ENCODE results near the gene GPR152.
"Not testable (repeated sequence)": the region's sequence is repeated elsewhere in the genome, so short reads cannot be mapped to it uniquely, and the experiment has no call there.

GPR152 gene

GRCh38 chr11:67439321-67440228 lies 13.0 kb downstream of the GPR152 start:
- no peak for DNase-seq

DNA sequence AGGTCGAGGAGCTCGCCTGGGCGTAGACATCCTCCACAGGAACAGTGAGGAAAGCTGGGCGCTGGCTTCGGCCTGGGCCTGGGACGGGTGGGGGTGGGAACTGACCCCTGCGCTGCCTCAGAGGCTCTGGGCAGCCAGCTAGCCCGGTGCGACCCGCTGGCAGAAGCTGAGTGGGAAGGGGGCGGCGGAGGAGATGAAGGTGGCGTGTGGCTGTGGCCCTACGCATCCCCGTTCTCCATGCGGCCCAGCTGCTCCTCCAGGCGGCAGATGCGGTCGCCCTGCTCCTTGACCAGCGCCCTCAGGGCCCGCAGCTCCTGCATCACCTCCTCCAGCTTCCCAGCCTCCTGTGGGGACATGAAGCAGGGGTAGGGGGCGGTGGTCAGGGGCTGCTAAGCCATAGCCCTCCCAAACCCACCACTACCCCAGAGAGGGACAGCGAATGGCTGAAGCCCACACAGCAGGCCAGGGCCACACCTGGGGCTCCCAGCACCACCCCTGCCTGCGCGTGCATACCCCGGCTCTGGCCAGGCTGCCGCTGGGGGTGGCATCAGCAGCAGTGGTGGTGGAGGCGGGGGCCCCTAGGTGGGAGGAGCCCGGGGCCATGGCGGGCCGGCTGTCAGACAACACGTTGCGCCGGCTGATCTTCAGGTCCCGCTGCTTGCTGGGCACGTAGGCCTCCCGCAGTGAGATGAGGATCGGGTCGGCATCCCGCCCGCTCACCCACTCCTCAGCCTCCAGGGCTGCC lies 14.2 kb downstream of the GPR152 start:
- DNase-seq, result no peak

DNA sequence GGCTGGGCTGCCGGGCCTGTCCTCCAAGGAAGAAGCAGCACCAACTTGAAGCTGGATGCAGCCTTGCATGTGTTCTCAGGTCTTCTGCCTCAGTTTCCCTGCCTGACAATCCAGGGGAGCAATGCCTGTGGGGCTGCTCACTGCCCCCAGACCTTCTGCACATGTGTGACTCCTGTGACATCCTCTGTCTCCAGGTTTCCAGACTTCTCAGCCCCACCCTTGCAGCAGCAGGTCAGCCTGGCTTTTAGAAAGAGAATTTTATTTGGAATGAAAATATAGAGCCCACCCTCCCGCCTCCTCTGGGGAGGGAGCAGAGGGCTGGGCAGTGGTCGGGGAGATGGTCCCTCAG lies 14.7 kb downstream of the GPR152 start:
- DNase-seq, result no peak

- DNase-seq, result no peak
Observed at GRCh38 chr11:67437082-67437808, 15.3 kb downstream of the GPR152 start, which contains the start of gene PTPRCAP. PTPRCAP (minus strand) TSS chr11:67437682; CDS start chr11:67437619, 63 bp downstream.

DNA sequence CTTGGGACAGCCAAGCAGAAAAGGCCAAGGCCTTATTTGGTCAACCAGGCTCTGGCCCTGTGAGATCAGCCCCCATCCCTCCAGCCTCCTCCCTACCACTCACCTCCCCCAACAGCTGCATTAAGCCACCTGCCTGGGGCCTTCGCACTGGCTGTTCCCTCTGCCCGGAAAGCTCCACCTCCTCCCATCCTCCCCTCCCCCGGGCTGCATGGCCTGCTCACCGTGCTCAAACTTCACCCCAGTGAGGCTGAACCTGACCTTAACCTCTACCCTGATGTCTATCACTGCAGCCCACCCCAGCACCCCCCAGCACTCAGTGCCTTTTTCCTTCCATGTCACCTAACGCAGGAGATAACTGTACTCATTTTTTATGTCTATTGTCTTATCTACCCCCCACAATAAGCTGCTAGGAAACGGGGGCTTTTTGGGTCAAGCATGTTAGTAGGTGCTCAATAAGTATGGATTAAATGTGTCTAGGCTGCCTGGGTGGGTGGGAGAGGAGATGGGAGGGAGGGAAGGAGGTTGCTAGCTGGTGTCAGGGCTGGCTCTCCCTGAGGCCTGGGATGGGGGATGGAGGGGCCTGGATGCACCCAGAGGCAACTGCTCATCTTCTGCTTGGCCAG lies 16.0 kb downstream of the GPR152 start:
- no peak for DNase-seq

DNA sequence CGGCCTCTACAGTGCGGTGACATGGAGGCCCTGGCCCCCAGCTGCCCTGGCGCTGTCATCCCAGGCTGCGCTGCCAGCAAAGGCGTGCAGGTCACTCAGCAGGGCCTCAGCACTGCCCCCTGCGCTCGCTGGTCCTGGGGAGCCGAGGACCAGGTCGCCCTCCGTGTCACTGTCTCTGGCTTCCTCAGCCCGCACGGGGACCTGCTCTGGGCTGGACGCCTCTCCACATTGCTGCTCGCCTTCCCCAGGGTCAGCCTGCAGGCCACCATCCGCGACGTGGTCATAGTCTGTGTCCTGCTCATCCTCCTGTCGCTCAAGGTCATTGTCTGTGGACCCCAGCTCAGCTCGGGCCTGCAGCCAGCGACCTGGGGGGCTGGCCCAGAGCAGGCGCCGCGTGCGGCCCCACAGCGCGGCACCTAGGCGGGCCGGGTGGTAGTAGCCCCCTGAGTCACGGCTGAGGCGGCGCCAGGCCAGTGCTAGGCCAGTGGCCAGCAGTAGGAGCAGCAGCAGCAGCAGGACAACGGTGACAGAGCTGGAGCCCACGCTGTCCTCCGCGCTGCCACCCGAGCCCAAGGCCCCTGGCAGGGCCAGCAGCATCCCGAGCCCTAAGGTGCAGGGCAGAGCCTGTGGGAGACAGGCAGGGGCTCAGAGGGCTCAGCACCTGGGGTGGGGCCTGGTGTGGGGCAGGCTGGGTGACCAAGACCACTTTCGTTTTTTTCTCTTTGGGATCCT lies 16.6 kb downstream of the GPR152 start:
- DNase-seq, result no peak

DNA sequence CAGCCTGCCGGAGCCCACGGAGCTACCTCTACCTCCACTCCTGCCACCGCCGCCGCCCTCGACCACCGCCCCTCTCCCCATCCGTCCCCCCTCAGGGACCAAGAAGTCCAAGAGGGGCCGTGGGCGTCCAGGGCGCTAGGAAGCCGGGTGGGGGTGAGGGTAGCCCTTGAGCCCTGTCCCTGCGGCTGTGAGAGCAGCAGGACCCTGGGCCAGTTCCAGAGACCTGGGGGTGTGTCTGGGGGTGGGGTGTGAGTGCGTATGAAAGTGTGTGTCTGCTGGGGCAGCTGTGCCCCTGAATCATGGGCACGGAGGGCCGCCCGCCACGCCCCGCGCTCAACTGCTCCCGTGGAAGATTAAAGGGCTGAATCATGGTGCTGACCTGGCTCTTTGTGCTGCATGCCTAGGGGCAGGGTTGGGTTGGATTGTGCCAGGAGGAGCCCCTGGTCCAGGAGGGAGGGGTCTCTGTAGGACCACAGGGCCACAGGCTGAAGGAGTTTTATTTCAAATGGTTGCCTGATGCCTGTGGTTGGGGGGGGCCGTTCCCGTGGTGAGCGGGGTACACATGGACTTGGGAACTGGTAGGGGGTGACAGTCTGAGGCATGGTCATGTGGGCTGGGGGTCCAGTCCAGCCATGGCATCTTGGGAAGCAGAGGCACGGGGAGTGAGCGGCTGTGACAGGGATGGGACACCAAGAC lies 17.4 kb downstream of the GPR152 start:
- no peak for DNase-seq

- no peak for DNase-seq
Observed at GRCh38 chr11:67434395-67434881, 18.1 kb downstream of the GPR152 start.

DNA sequence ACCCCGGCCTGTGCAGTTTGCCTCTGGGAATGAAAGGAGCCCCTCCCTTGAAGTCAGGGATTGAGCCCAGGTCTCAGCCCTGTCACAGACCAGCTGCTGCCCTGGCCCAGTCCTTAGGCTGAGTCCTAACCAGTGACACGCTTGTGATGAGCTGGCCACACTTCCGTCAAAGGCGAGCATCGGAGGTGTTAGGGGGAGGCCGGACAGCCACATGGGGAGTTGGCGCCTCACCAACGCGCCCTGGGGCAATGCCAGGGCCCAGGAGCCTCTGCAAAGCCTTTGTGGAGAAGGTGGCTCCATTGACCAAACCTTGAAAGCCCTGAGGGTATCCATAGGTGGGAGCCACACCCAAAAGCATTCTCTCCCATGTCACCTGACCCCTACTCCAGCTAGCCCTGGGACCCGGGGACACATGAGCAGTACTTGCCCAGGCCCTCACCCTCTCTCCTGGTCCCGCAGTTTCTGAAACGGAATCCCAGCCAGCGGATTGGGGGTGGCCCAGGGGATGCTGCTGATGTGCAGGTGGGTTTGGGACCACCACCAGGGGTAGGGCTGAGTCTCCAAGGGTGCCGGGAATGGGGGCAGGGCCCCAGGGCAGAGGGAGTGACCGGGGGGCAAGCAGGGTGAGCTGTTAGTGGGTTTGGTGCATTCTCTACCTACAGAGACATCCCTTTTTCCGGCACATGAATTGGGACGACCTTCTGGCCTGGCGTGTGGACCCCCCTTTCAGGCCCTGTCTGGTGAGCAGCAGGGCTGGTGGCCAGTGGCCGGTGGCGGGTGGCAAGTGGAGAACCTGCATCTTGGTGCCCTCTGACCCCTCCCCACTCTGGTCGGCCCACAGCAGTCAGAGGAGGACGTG lies 18.8 kb downstream of the GPR152 start:
- DNase-seq, result no peak

GRCh38 chr11:67432655-67433349 lies 19.7 kb downstream of the GPR152 start:
- no peak for DNase-seq

DNA sequence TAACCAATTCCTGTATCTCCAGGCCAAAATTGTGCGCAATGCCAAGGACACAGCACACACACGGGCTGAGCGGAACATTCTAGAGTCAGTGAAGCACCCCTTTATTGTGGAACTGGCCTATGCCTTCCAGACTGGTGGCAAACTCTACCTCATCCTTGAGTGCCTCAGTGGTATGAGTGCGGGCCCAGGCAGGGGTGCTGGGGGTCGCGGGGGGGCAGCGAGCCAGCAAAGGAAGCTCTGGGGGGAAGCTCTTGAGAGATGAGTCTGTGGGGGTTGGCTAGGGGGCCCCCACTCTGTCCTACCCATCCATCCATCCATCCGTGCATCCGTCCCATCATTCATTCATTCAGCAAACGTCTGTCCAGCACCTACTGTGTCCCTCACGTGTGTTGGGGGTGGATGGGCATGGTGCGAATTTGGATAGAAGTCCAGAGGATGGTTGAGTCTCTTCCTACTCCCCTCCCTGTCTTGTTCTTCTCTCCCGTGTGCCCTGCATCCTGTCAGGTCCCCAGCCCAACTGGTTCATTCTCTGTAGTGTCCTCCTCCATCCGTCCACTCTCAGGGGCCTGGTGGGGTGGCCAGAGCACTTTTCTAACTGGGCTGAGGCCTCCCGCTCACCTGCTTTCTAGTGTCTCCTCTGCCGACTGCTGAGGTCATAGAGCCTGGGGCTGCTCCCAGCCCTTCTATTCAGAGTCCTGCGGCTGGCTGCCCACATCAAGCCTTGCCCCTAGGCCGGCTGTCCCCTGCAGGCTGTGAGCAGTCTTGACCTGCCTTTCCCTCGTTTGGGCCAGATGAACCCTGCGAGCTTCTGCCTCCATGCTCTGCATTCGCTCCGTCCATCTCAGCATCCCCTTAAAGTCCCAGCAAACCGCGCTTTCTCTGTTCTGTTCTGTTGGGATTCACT lies 20.9 kb downstream of the GPR152 start:
- DNase-seq, result no peak

GRCh38 chr11:67429722-67430121 lies 22.8 kb downstream of the GPR152 start:
- no peak for DNase-seq

DNA sequence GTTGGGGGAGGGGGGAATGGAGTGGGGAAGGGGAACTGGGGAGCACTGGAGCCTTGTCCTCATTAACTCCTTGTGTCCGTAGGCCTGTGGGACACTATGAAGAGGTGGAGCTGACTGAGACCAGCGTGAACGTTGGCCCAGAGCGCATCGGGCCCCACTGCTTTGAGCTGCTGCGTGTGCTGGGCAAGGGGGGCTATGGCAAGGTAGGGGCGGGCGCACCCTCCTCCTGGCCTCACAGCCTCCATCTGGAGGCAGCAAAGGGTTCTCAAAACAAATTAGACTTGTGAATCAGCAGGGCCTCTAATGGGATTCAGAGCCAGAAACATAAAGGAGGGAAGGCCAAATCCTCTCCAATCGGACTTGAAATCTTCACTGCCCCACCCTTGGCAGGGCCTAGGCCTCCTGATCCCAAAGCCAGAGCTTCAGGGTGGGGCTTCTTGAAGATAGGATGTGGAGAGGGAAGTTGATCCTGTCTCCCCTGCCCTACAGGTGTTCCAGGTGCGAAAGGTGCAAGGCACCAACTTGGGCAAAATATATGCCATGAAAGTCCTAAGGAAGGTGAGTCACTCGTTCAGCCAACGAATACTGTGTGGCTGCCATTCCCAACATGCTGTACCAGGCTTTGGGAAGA lies 23.4 kb downstream of the GPR152 start:
- DNase-seq, result no peak

DNA sequence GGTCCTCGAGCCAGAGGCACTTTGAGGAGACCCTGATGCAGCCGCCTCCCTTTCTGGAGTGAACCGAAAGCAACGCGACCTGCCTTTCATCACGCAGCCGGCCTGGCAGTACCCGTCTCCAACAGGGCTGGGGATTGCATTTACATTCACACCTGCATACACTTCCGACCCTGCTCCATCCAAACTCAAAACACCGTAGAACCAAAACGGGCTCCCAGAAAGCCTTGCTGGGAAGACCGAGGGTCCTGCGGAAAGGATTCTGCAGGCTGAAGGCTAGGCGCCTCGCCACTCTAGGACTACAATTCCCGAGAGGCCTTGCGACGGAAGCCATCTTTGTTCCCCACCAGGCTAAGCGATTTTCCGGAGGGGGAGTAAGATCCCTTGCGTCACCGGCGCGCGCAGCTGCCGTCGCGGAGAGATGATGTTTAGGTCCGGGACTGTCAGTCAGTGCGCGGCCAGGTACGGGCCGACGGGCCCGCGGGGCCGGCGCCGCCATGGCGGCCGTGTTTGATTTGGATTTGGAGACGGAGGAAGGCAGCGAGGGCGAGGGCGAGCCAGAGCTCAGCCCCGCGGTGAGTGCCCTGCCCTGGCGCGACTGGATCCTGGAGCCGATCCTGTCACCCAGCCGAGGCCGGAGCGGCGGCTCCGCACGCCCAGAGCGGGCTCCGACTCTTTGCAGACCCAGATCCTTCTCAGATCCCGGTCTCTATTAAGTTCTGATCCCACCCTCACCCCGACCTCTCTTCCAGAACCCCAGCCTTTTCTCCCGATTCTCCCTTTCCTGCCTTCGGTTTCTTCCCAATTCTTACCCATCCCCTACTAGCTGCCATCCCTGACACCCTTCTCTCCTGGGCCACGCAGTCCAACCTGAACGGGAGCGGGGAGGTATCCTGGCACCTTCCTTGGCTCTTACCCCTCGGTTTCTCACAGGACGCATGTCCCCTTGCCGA lies 24.2 kb downstream of the GPR152 start, which contains the start of gene RPS6KB2:
RPS6KB2 (plus strand) TSS at position 443 of the 950 bp plus-strand sequence; CDS start at position 495, 52 bp downstream.
- DNase-seq, result peak; percentile 80 to 96

DNA sequence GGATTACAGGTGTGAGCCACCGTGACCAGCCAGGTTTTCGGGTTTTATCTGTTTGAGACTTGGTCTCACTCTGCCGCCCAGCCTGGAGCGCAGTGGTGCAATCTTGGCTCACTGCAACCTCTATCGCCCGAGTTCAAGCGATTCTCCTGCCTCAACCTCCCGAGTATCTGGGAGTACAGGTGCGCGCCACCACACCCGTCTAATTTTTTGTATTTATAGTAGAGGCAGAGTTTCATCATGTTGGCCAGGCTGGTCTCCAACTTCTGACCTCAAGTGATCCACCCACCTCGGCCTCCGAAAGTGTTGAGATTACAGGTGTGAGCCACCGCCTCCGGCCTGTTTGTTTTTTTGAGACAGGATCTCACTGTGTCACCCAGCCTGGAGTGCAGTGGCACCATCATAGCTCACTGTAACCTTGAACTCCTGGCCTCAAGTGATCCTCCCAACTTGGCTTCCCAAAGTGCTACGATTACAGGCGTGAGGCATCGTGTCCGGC lies 25.1 kb downstream of the GPR152 start:
- DNase-seq, result not testable (repeated sequence)

GRCh38 chr11:67423891-67424613 lies 28.5 kb downstream of the GPR152 start:
- no peak for DNase-seq

Measured in cerebellar nuclear complex (tissue), 1 donor.